ENCODE results near the gene FGF2. TPM values are rescaled to one million over a fixed set of nuclear protein-coding genes. Genes with fewer than 3 reads are reported as not detected.
"Not testable (repeated sequence)": the region's sequence is repeated elsewhere in the genome, so short reads cannot be mapped to it uniquely, and the experiment has no call there.

Gene FGF2
- total RNA-seq, 3 donors from 2014 or later = 0.37 to 0.84 (median 0.73) TPM

- no peaks in the 10 kb centered on the region for H3K9me3 Mint-ChIP-seq
- peaks cover 2% of the 10 kb centered on the region for H3K36me3 Mint-ChIP-seq (ENCODE audit: insufficient read depth)
- DNase-seq (no peak), ATAC-seq (no peak)
- no peak overlapping the region for H3K4me3 Mint-ChIP-seq
- peaks cover 10% of the 10 kb centered on the region for H3K4me1 Mint-ChIP-seq (ENCODE audit: low read depth)
- peaks cover 61% of the 10 kb centered on the region for H3K27me3 Mint-ChIP-seq (ENCODE audit: low read depth)
Observed at GRCh38 chr4:122824616-122825015, 2.0 kb upstream of the FGF2 start.

GRCh38 chr4:122826079-122826527, 528 bp upstream of the FGF2 start:
- peaks cover 71% of the 10 kb centered on the region for H3K27me3 Mint-ChIP-seq (ENCODE audit: low read depth)
- peak overlapping the region; percentile 66 for H3K4me3 Mint-ChIP-seq
- no peak for DNase-seq
- no peak for ATAC-seq
- peaks cover 2% of the 10 kb centered on the region for H3K36me3 Mint-ChIP-seq (ENCODE audit: insufficient read depth)
- no peaks in the 10 kb centered on the region for H3K9me3 Mint-ChIP-seq
- peaks cover 10% of the 10 kb centered on the region for H3K4me1 Mint-ChIP-seq (ENCODE audit: low read depth)

GRCh38 chr4:122827258-122827878, 737 bp downstream of the FGF2 start:
- Mint-ChIP-seq H3K4me3 (peak overlapping the region; percentile 81), H3K27me3 (ENCODE audit: low read depth) (peaks cover 72% of the 10 kb centered on the region), H3K9me3 (no peaks in the 10 kb centered on the region), H3K4me1 (ENCODE audit: low read depth) (peaks cover 10% of the 10 kb centered on the region), H3K36me3 (ENCODE audit: insufficient read depth) (peaks cover 2% of the 10 kb centered on the region)
- DNase-seq (peak; percentile 7), ATAC-seq (peak; percentile 36 to 44)

GRCh38 chr4:122827879-122828601, 1.4 kb downstream of the FGF2 start:
- peaks cover 10% of the 10 kb centered on the region for H3K4me1 Mint-ChIP-seq (ENCODE audit: low read depth)
- H3K9me3 Mint-ChIP-seq = no peaks in the 10 kb centered on the region
- ATAC-seq = peak; percentile 71 to 83
- DNase-seq = peak; percentile 17
- peaks cover 74% of the 10 kb centered on the region for H3K27me3 Mint-ChIP-seq (ENCODE audit: low read depth)
- peak overlapping the region; percentile 81 for H3K4me3 Mint-ChIP-seq
- peaks cover 2% of the 10 kb centered on the region for H3K36me3 Mint-ChIP-seq (ENCODE audit: insufficient read depth)

GRCh38 chr4:122830426-122831095, 3.9 kb downstream of the FGF2 start:
- Mint-ChIP-seq H3K36me3 (ENCODE audit: insufficient read depth) (peaks cover 2% of the 10 kb centered on the region), H3K4me1 (ENCODE audit: low read depth) (peaks cover 10% of the 10 kb centered on the region), H3K4me3 (no peak overlapping the region), H3K27me3 (ENCODE audit: low read depth) (peaks cover 58% of the 10 kb centered on the region), H3K9me3 (no peaks in the 10 kb centered on the region)
- ATAC-seq (no peak), DNase-seq (no peak)

GRCh38 chr4:122831515-122832196, 5.0 kb downstream of the FGF2 start:
- no peak for DNase-seq
- H3K27me3 Mint-ChIP-seq (ENCODE audit: low read depth) = peaks cover 51% of the 10 kb centered on the region
- peaks cover 2% of the 10 kb centered on the region for H3K36me3 Mint-ChIP-seq (ENCODE audit: insufficient read depth)
- no peaks in the 10 kb centered on the region for H3K9me3 Mint-ChIP-seq
- ATAC-seq = no peak
- peaks cover 10% of the 10 kb centered on the region for H3K4me1 Mint-ChIP-seq (ENCODE audit: low read depth)
- H3K4me3 Mint-ChIP-seq = no peak overlapping the region

- DNase-seq (no peak), ATAC-seq (no peak)
- peaks cover 46% of the 10 kb centered on the region for H3K27me3 Mint-ChIP-seq (ENCODE audit: low read depth)
- H3K4me3 Mint-ChIP-seq = no peak overlapping the region
- no peaks in the 10 kb centered on the region for H3K9me3 Mint-ChIP-seq
- peaks cover 7% of the 10 kb centered on the region for H3K4me1 Mint-ChIP-seq (ENCODE audit: low read depth)
- H3K36me3 Mint-ChIP-seq (ENCODE audit: insufficient read depth) = peaks cover 2% of the 10 kb centered on the region
Observed at GRCh38 chr4:122832732-122833131, 6.1 kb downstream of the FGF2 start.

- ATAC-seq (no peak), DNase-seq (no peak)
- H3K36me3 Mint-ChIP-seq (ENCODE audit: insufficient read depth) = no peaks in the 10 kb centered on the region
- no peaks in the 10 kb centered on the region for H3K9me3 Mint-ChIP-seq
- H3K27me3 Mint-ChIP-seq (ENCODE audit: low read depth) = peaks cover 34% of the 10 kb centered on the region
- H3K4me1 Mint-ChIP-seq (ENCODE audit: low read depth) = no peaks in the 10 kb centered on the region
- no peak overlapping the region for H3K4me3 Mint-ChIP-seq
Observed at GRCh38 chr4:122833999-122834398, 7.4 kb downstream of the FGF2 start.

GRCh38 chr4:122836941-122837340, 10.3 kb downstream of the FGF2 start:
- H3K27me3 Mint-ChIP-seq (ENCODE audit: low read depth) = peaks cover 21% of the 10 kb centered on the region
- ATAC-seq = no peak
- no peak overlapping the region for H3K4me3 Mint-ChIP-seq
- H3K36me3 Mint-ChIP-seq (ENCODE audit: insufficient read depth) = no peaks in the 10 kb centered on the region
- DNase-seq = no peak
- H3K4me1 Mint-ChIP-seq (ENCODE audit: low read depth) = no peaks in the 10 kb centered on the region
- H3K9me3 Mint-ChIP-seq = no peaks in the 10 kb centered on the region

GRCh38 chr4:122838034-122838433, 11.4 kb downstream of the FGF2 start:
- no peaks in the 10 kb centered on the region for H3K4me1 Mint-ChIP-seq (ENCODE audit: low read depth)
- no peak for DNase-seq
- ATAC-seq = no peak
- no peaks in the 10 kb centered on the region for H3K36me3 Mint-ChIP-seq (ENCODE audit: insufficient read depth)
- H3K4me3 Mint-ChIP-seq = no peak overlapping the region
- H3K9me3 Mint-ChIP-seq = no peaks in the 10 kb centered on the region
- H3K27me3 Mint-ChIP-seq (ENCODE audit: low read depth) = peaks cover 12% of the 10 kb centered on the region

- peaks cover 10% of the 10 kb centered on the region for H3K27me3 Mint-ChIP-seq (ENCODE audit: low read depth)
- no peaks in the 10 kb centered on the region for H3K36me3 Mint-ChIP-seq (ENCODE audit: insufficient read depth)
- H3K9me3 Mint-ChIP-seq = no peaks in the 10 kb centered on the region
- no peak overlapping the region for H3K4me3 Mint-ChIP-seq
- no peaks in the 10 kb centered on the region for H3K4me1 Mint-ChIP-seq (ENCODE audit: low read depth)
- ATAC-seq = no peak
- no peak for DNase-seq
Observed at GRCh38 chr4:122842392-122842791, 15.8 kb downstream of the FGF2 start.

GRCh38 chr4:122842984-122843531, 16.4 kb downstream of the FGF2 start:
- Mint-ChIP-seq H3K4me3 (no peak overlapping the region), H3K9me3 (no peaks in the 10 kb centered on the region), H3K36me3 (ENCODE audit: insufficient read depth) (no peaks in the 10 kb centered on the region), H3K27me3 (ENCODE audit: low read depth) (peaks cover 10% of the 10 kb centered on the region), H3K4me1 (ENCODE audit: low read depth) (no peaks in the 10 kb centered on the region)
- no peak for ATAC-seq
- DNase-seq = no peak

GRCh38 chr4:122844391-122844790, 17.8 kb downstream of the FGF2 start:
- not testable (repeated sequence) for H3K36me3 Mint-ChIP-seq (ENCODE audit: insufficient read depth); ATAC-seq; H3K9me3 Mint-ChIP-seq; H3K4me3 Mint-ChIP-seq; H3K4me1 Mint-ChIP-seq (ENCODE audit: low read depth); DNase-seq
- H3K27me3 Mint-ChIP-seq (ENCODE audit: low read depth) = peaks cover 12% of the 10 kb centered on the region

GRCh38 chr4:122845066-122845465, 18.4 kb downstream of the FGF2 start:
- no peak for DNase-seq
- Mint-ChIP-seq H3K4me3 (no peak overlapping the region), H3K4me1 (ENCODE audit: low read depth) (no peaks in the 10 kb centered on the region), H3K9me3 (no peaks in the 10 kb centered on the region), H3K27me3 (ENCODE audit: low read depth) (peaks cover 12% of the 10 kb centered on the region), H3K36me3 (ENCODE audit: insufficient read depth) (no peaks in the 10 kb centered on the region)
- ATAC-seq = no peak

All from activated T-cell treated with anti-CD3 and anti-CD28 coated beads, Interleukin-2, amount 50 U/mL, for 4 hours (primary cell).